ENCODE measurements around the gene CNKSR1. TPM values are rescaled to one million over a fixed set of nuclear protein-coding genes. Genes with fewer than 3 reads are reported as not detected.
A peak's percentile ranks its signal among the peaks of the same experiment; 100 is the strongest.

Gene CNKSR1
- total and polyA plus RNA-seq, 2 of the 8 experiments (the other 6 are each of a cell fraction or from before 2014, with no cell fraction given), result 13.9 to 14.5 TPM

DNA sequence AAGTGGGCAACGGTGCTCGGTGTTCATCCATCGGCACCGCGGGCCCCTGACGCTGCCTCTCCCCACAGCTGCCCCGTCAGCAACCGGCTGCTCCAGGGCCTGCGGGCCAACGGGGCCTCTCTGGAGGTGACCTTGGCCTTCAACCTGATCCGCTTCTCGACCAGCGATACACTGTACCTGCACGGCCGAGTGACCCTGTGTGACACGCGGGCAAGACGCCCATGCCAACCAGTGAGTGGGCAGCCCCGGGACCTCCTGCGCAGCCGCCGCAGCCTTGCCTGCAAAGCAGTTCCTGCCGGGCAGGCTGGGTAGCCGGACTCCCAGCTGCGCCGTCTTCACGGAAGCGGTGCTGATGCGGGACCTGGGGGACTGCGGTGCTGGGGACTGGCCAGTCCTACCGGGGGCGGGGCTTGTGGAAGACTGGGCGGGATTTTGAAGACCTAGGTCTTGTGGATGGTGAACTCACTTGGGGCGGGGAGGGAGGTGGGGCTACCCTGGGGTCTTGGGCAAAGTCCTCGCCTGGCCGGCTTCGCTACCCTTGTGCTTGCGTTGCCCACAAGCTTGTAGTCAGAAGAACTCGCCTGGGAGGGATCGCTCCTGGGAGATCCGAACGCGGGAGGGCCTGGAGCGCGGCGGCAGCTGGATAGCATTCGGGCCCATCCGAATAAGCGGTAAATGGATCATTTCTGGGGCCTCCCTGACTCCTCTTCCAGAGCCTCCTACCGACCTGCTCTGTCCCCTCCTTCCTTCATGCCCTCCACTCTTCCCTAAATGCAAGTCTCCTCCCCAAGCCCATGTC, 47.9 kb downstream of the CNKSR1 start:
- POLR2A ChIA-PET (ENCODE audit: partially characterized antibody), result interaction anchor here (0.6 to 1.3 kb wide), 6 partner anchors 10 to 641 kb away, joined by 3 to 4 read pairs (median 3); no protein-coding TSS in a partner anchor
- CTCF ChIA-PET (ENCODE audit: partially characterized antibody), result interaction anchor here (2.7 to 2.8 kb wide), 2 partner anchors 10 to 35 kb away, joined by 9 to 17 read pairs; partner anchors contain the start of genes CATSPER4 and CEP85
- no peak overlapping the region for H3K9ac ChIP-seq (replicated peaks in 1 of 4; ENCODE audit: extremely low read depth in 1 of 4, low read depth in 3 of 4, low read length in 3 of 4)
- TF ChIP-seq ASH2L (IDR thresholded peaks at IDR 0.05; ENCODE audit: low read length), result peak; percentile 51
- no peak for TF ChIP-seq JUND (IDR thresholded peaks at IDR 0.05; ENCODE audit: low read length)
- no peak for TF ChIP-seq FOSL1 (IDR thresholded peaks at IDR 0.05; ENCODE audit: insufficient read depth, low read depth, low read length)
- TF ChIP-seq RBBP5 (IDR thresholded peaks at IDR 0.05; ENCODE audit: borderline replicate concordance, low read depth, low read length), result no peak
- no peak for TF ChIP-seq CHD1 (IDR thresholded peaks at IDR 0.05; ENCODE audit: low read depth, low read length)
- no peak for TF ChIP-seq TAF7 (optimal IDR thresholded peaks at IDR 0.05; ENCODE audit: borderline replicate concordance, low read depth, low read length)
- TF ChIP-seq EP300 (IDR thresholded peaks at IDR 0.05; ENCODE audit: borderline replicate concordance in 1 of 2, low read depth in 2 of 2, low read length in 2 of 2), result no peak
- TF ChIP-seq, protein P1, sequence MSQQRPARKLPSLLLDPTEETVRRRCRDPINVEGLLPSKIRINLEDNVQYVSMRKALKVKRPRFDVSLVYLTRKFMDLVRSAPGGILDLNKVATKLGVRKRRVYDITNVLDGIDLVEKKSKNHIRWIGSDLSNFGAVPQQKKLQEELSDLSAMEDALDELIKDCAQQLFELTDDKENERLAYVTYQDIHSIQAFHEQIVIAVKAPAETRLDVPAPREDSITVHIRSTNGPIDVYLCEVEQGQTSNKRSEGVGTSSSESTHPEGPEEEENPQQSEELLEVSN (IDR thresholded peaks at IDR 0.05), result no peak
- TF ChIP-seq CBX5 (IDR thresholded peaks at IDR 0.05; ENCODE audit: low read depth, low read length), result no peak

More for the DNA sequence above, 47.9 kb downstream of the CNKSR1 start:
- H3K4me3 ChIP-seq (ENCODE audit: extremely low read depth in 1 of 4, insufficient read depth in 2 of 4, low read depth in 3 of 4, low read length in 4 of 4), result peak overlapping the region; percentile 43 to 63 (median 51)
- H3K14ac ChIP-seq (ENCODE audit: insufficient read length), result no peak overlapping the region
- no peak overlapping the region; the same call in 1 of the 2 replicates for H2BK5ac ChIP-seq (ENCODE audit: low read depth, low read length)
- H3K36me3 ChIP-seq (ENCODE audit: control insufficient read depth in 2 of 4, insufficient read depth in 4 of 4, low read length in 3 of 4), result no peaks in the 10 kb centered on the region
- peaks cover 5% of the 10 kb centered on the region; the same call in 1 of the 2 replicates for H3K23me2 ChIP-seq (ENCODE audit: low read depth, low read length)
- H4K91ac ChIP-seq (replicated peaks; ENCODE audit: insufficient read length, low read length), result no peak overlapping the region
- 20% methylated on average over 37 of the region's 50 CpGs; no CpG with 5 or more reads in 1 of the 2 experiments for WGBS, 2 experiments (ENCODE audit: extremely low coverage in 1 of 2, insufficient coverage in 1 of 2, insufficient read length in 1 of 2, insufficient replicate concordance in 2 of 2, low coverage in 1 of 2, low lambda C conversion rate in 2 of 2, missing lambda C conversion rate in 1 of 2)
- FAIRE-seq, result no peak
- peak overlapping the region; percentile 87 for H3K18ac ChIP-seq (ENCODE audit: extremely low read depth, low read length)
- H3K56ac ChIP-seq (replicated peaks; ENCODE audit: insufficient read length, low read depth, low read length), result no peak overlapping the region
- DNase-seq (ENCODE audit: low read depth in 1 of 2, low spot score in 2 of 2), result peak in 1 of 2 experiments; percentile 95
- H4K20me1 ChIP-seq (replicated peaks in 1 of 2; ENCODE audit: control insufficient read depth in 1 of 2, insufficient read depth in 2 of 2, low read length in 2 of 2), result no peaks in the 10 kb centered on the region
- no peak overlapping the region for H2BK120ac ChIP-seq (replicated peaks; ENCODE audit: low read depth, low read length)
- H2BK15ac ChIP-seq (ENCODE audit: low read length), result peak overlapping the region; percentile 72; the same call in 1 of the 2 replicates
- H2AFZ ChIP-seq (ENCODE audit: low read length), result peak overlapping the region; percentile 96
- no peaks in the 10 kb centered on the region for H3K79me2 ChIP-seq (ENCODE audit: control insufficient read depth in 1 of 2, insufficient read depth in 2 of 2, low read length in 2 of 2)
- H3K27ac ChIP-seq (ENCODE audit: low read depth, low read length), result no peak overlapping the region
- H2BK20ac ChIP-seq (ENCODE audit: low read length), result no peak overlapping the region
- H3K9me3 ChIP-seq (ENCODE audit: insufficient read depth in 2 of 2, low read depth in 1 of 2, low read length in 1 of 2), result no peaks in the 10 kb centered on the region
- no peak overlapping the region for H2BK12ac ChIP-seq (ENCODE audit: low read depth, low read length)
- no peak overlapping the region for H2AK5ac ChIP-seq (ENCODE audit: low read depth, low read length)
- H3K23ac ChIP-seq (ENCODE audit: insufficient read length), result no peak overlapping the region
- H3K79me1 ChIP-seq (ENCODE audit: low read depth, low read length), result no peaks in the 10 kb centered on the region
- H3K4ac ChIP-seq (replicated peaks; ENCODE audit: insufficient read length, low read depth, low read length), result no peak overlapping the region
- H3K27me3 ChIP-seq (replicated peaks in 1 of 4; ENCODE audit: control insufficient read depth in 3 of 4, extremely low read depth in 1 of 4, insufficient read depth in 3 of 4, low read length in 3 of 4), result peaks cover 0 to 10% (median 2%) of the 10 kb centered on the region in 4 experiments; a peak in 3 of 7 replicates
- H3K4me2 ChIP-seq (ENCODE audit: insufficient read depth in 1 of 2, low read depth in 2 of 2, low read length in 2 of 2), result peak overlapping the region; percentile 78 to 89
- peaks cover 0 to 4% (median 2%) of the 10 kb centered on the region in 4 experiments; a peak in 3 of 7 replicates for H3K4me1 ChIP-seq (replicated peaks in 1 of 4; ENCODE audit: control insufficient read depth in 3 of 4, insufficient read depth in 4 of 4, low read length in 3 of 4)
- H4K5ac ChIP-seq (ENCODE audit: insufficient read length, low read depth, low read length), result no peak overlapping the region
- H4K8ac ChIP-seq (ENCODE audit: extremely low read depth, insufficient read depth, low read length), result peak overlapping the region; percentile 26
